Hepatocyte (in vitro differentiated cells): ENCODE data around the gene DNAAF8. TPM values are rescaled to one million over a fixed set of nuclear protein-coding genes. Genes with fewer than 3 reads are reported as not detected.

Experiments used
- DNase-seq: peaks from one replicate; pipeline ENCODE4 v3.0.0-alpha.2; 2016; ENCODE audit warnings: low spot score
- H2AFZ ChIP-seq: fragments of 200-600 bp; sonication (generic); 2 replicates; pipeline ENCODE4 v1.6.0; 2016; ENCODE audit warnings: antibody characterized with exemption, mild to moderate bottlenecking
- H3K27ac ChIP-seq: fragments of 200-600 bp; sonication (generic); 2 replicates; pipeline ENCODE4 v1.5.1; 2016; ENCODE audit warnings: mild to moderate bottlenecking
- H3K27me3 ChIP-seq: fragments of 200-600 bp; sonication (generic); 2 replicates; pipeline ENCODE4 v1.6.1; 2016
- H3K36me3 ChIP-seq: fragments of 200-600 bp; sonication (generic); replicated peaks from 2 replicates; pipeline ENCODE4 v1.5.1; 2016; ENCODE audit warnings: low read depth; ENCODE audit not compliant: insufficient read depth
- H3K4me1 ChIP-seq: fragments of 200-600 bp; sonication (generic); 2 replicates; pipeline ENCODE4 v1.5.1; 2016; ENCODE audit warnings: mild to moderate bottlenecking, moderate library complexity; ENCODE audit not compliant: insufficient read depth
- H3K4me2 ChIP-seq: fragments of 200-600 bp; sonication (generic); 2 replicates; pipeline ENCODE4 v1.6.0; 2016
- H3K4me3 ChIP-seq: fragments of 200-600 bp; sonication (generic); 2 replicates; pipeline ENCODE4 v1.5.1; 2016; ENCODE audit warnings: mild to moderate bottlenecking
- H3K79me2 ChIP-seq: fragments of 200-600 bp; sonication (generic); 2 replicates; pipeline ENCODE4 v1.6.0; 2017; ENCODE audit warnings: mild to moderate bottlenecking
- H3K9me2 ChIP-seq: fragments of 200-600 bp; sonication (generic); replicated peaks from 2 replicates; pipeline ENCODE4 v1.6.0; 2017; ENCODE audit warnings: mild to moderate bottlenecking; ENCODE audit not compliant: insufficient read depth
- H3K9me3 ChIP-seq: fragments of 200-600 bp; sonication (generic); 2 replicates; pipeline ENCODE4 v1.5.1; 2016; ENCODE audit warnings: low read depth, mild to moderate bottlenecking
- H4K20me1 ChIP-seq: fragments of 200-600 bp; sonication (generic); 2 replicates; pipeline ENCODE4 v1.6.0; 2016; ENCODE audit warnings: mild to moderate bottlenecking; ENCODE audit not compliant: insufficient read depth, poor library complexity, severe bottlenecking
- EZH2 ChIP-seq: fragments of 200-600 bp; sonication (generic); IDR thresholded peaks from 2 replicates; pipeline ENCODE4 v1.6.1; 2016; ENCODE audit warnings: antibody characterized with exemption, mild to moderate bottlenecking, borderline replicate concordance
- EZH2phosphoT487 ChIP-seq: fragments of 200-600 bp; sonication (generic); IDR thresholded peaks from one replicate; pipeline ENCODE4 v1.6.1; 2018; ENCODE audit warnings: antibody characterized with exemption, mild to moderate bottlenecking, low read depth, moderate library complexity; ENCODE audit not compliant: unreplicated experiment, severe bottlenecking
- WGBS: methylation state at CpG from one replicate; pipeline ENCODE4 v1.1.6; 2016; ENCODE audit warnings: low lambda C conversion rate; ENCODE audit errors: missing lambda C conversion rate; 5-methylcytosine and 5-hydroxymethylcytosine counted together
- polyA plus RNA-seq: library from polyadenylated mRNA; unstranded; fragments of >200 nt; fragmentation: Nextera tagmentation; extraction: Ambion mirVana; gene quantifications from 2 replicates; pipeline ENCODE4 v1.2.1, GENCODE V29; 2016
- total RNA-seq: library from RNA; depleted of rRNA; stranded (reverse); fragments of >200 nt; gene quantifications from 2 replicates; pipeline ENCODE4 v1.2.3, GENCODE V29; 2014
- TF ChIP-seq, protein P1 (sequence below): fragments of 200-600 bp; sonication (generic); IDR thresholded peaks from 2 replicates; pipeline ENCODE4 v1.5.1; 2016; ENCODE audit warnings: antibody characterized with exemption, mild to moderate bottlenecking; ENCODE audit not compliant: poor library complexity

The DNAAF8 gene
- total and polyA plus RNA-seq, 2 experiments from 2014 or later, result 0.23 to 1.6 TPM

- H4K20me1 ChIP-seq, result no peaks in the 10 kb centered on the region
- H3K36me3 ChIP-seq, result no peaks in the 10 kb centered on the region
- no peaks in the 10 kb centered on the region for H3K9me3 ChIP-seq
- H2AFZ ChIP-seq, result no peak overlapping the region
- no peak for TF ChIP-seq EZH2
- no peak for TF ChIP-seq EZH2phosphoT487
- TF ChIP-seq, protein P1, sequence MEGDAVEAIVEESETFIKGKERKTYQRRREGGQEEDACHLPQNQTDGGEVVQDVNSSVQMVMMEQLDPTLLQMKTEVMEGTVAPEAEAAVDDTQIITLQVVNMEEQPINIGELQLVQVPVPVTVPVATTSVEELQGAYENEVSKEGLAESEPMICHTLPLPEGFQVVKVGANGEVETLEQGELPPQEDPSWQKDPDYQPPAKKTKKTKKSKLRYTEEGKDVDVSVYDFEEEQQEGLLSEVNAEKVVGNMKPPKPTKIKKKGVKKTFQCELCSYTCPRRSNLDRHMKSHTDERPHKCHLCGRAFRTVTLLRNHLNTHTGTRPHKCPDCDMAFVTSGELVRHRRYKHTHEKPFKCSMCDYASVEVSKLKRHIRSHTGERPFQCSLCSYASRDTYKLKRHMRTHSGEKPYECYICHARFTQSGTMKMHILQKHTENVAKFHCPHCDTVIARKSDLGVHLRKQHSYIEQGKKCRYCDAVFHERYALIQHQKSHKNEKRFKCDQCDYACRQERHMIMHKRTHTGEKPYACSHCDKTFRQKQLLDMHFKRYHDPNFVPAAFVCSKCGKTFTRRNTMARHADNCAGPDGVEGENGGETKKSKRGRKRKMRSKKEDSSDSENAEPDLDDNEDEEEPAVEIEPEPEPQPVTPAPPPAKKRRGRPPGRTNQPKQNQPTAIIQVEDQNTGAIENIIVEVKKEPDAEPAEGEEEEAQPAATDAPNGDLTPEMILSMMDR, result no peak
- no peaks in the 10 kb centered on the region for H3K79me2 ChIP-seq
- H3K27ac ChIP-seq, result no peak overlapping the region
- no peak overlapping the region for H3K4me2 ChIP-seq
- H3K27me3 ChIP-seq, result no peaks in the 10 kb centered on the region
- no peaks in the 10 kb centered on the region for H3K4me1 ChIP-seq
- H3K4me3 ChIP-seq, result no peak overlapping the region
- DNase-seq, result no peak
- 94% methylated on average over 14 of the region's 14 CpGs for whole genome bisulfite sequencing
- no peaks in the 10 kb centered on the region for H3K9me2 ChIP-seq
Observed at GRCh38 chr16:4747906-4748681, 13.8 kb downstream of the DNAAF8 start.

DNA sequence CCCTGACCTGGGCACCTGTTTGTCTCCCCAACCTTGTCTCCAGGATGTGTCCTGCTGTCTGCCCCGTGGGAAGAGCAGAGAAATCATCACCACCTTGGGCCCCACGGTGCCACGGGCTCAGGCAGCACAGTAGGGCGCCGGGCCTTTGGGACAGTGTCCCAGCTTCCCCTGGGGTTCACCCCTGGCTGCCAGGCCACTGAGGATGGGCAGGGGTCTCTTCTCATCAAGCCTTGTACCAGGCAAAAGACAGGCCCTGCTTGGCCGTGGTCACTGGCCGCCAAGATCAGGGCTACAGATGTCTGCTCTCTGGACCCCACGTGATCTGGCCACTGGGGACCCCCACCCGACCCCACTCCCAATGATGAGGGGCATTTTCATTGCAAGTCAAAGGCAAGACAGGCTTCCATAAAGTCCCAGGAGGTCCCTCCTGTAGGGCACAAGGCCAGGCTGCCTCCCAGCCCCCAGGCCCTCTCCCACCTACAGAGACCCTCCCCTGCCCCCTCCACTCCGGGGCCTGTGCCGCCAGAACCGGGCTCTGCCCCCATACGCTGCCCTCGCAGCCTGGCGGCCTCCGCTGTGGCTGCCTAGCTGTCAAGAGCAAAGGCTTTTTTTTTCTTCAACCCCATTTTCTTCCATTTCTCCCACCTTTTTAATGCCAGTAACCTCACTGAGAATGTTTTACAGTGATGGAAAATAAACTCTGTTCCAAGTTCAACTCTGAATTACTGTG is 14.5 kb downstream of the DNAAF8 start:
- TF ChIP-seq, protein P1, result no peak
- TF ChIP-seq EZH2, result no peak
- no peak for TF ChIP-seq EZH2phosphoT487
- H3K79me2 ChIP-seq, result no peaks in the 10 kb centered on the region
- no peaks in the 10 kb centered on the region for H3K9me3 ChIP-seq
- no peak overlapping the region for H3K4me3 ChIP-seq
- H4K20me1 ChIP-seq, result no peaks in the 10 kb centered on the region
- no peaks in the 10 kb centered on the region for H3K9me2 ChIP-seq
- H3K4me1 ChIP-seq, result no peaks in the 10 kb centered on the region
- H3K27ac ChIP-seq, result no peak overlapping the region
- no peak overlapping the region for H3K4me2 ChIP-seq
- 95% methylated on average over 16 of the region's 16 CpGs for WGBS
- DNase-seq, result no peak
- H2AFZ ChIP-seq, result no peak overlapping the region
- no peaks in the 10 kb centered on the region for H3K27me3 ChIP-seq
- no peaks in the 10 kb centered on the region for H3K36me3 ChIP-seq

DNA sequence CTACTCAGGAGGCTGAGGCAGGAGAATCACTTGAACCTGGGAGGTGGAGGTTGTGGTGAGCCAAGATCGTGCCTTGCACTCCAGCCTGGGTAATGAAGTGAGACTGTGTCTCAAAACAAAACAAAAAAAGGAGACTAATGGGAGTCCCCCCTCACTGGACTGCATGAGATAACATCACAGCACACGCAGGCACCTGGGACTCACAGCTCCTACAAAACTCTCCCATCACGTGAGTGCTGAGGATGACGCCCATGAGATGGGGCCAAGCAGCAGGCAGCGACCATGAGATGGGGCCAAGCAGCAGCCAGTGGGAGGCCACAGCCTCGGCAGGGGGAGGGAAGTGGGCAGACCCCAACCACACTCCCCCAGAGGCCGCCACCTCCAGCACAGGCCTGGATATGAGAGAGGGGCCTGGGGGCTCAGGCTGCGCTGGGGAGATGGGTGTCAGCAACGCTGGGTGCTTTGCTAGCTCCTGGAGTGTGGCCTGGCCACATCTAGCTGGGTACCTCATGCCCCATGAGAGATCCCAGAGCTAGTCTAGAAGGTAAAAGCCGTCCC is 15.4 kb downstream of the DNAAF8 start:
- H3K4me1 ChIP-seq, result no peaks in the 10 kb centered on the region
- H3K4me2 ChIP-seq, result no peak overlapping the region
- H3K4me3 ChIP-seq, result no peak overlapping the region
- H3K79me2 ChIP-seq, result no peaks in the 10 kb centered on the region
- H2AFZ ChIP-seq, result no peak overlapping the region
- TF ChIP-seq EZH2, result no peak
- TF ChIP-seq EZH2phosphoT487, result no peak
- TF ChIP-seq, protein P1, result no peak
- no peaks in the 10 kb centered on the region for H3K9me3 ChIP-seq
- no peak overlapping the region for H3K27ac ChIP-seq
- no peaks in the 10 kb centered on the region for H4K20me1 ChIP-seq
- DNase-seq, result no peak
- no peaks in the 10 kb centered on the region for H3K9me2 ChIP-seq
- no peaks in the 10 kb centered on the region for H3K36me3 ChIP-seq
- no peaks in the 10 kb centered on the region for H3K27me3 ChIP-seq
- 97% methylated on average over 9 of the region's 10 CpGs for WGBS
